MCF 10A (cell line): ENCODE data around the gene TNS3. TPM values are rescaled to one million over a fixed set of nuclear protein-coding genes. Genes with fewer than 3 reads are reported as not detected.

ENCODE experiments used
- BruUV-seq: library from RNA; stranded (reverse); fragments of 400-500 nt; replicated peaks from 2 replicates; lab custom pipeline; 2021; lab: Mats Ljungman, UMichigan
- CTCF ChIA-PET: fragments of 300-600 bp; sonication (Branson Sonifier 250); formaldehyde crosslinking; extraction: SDS; loops from one replicate; lab custom pipeline; 2021; ENCODE audit warnings: antibody characterized with exemption, inconsistent platforms; lab: Yijun Ruan, JAX
- POLR2A ChIA-PET: fragments of 300-600, 350-650 bp; sonication (Branson Sonifier 250); formaldehyde crosslinking; extraction: SDS; loops from one replicate; lab custom pipeline; 2020; ENCODE audit warnings: antibody characterized with exemption, inconsistent platforms; lab: Yijun Ruan, JAX
- DNase-seq: peaks from one replicate; pipeline ENCODE4 v3.0.0-alpha.2; 2018; ENCODE audit not compliant: unreplicated experiment
- H3K27ac Mint-ChIP-seq: one replicate; pipeline ENCODE4 v1.8.0; 2022; ENCODE audit warnings: mild to moderate bottlenecking, low read depth, mixed read lengths; ENCODE audit not compliant: unreplicated experiment
- H3K27me3 Mint-ChIP-seq: one replicate; pipeline ENCODE4 v1.8.0; 2022; ENCODE audit warnings: mixed read lengths; ENCODE audit not compliant: insufficient read depth, unreplicated experiment
- H3K36me3 Mint-ChIP-seq: one replicate; pipeline ENCODE4 v1.8.0; 2022; ENCODE audit warnings: mild to moderate bottlenecking, moderate library complexity, mixed read lengths; ENCODE audit not compliant: insufficient read depth, unreplicated experiment
- H3K4me1 Mint-ChIP-seq: one replicate; pipeline ENCODE4 v1.8.0; 2022; ENCODE audit warnings: mixed read lengths; ENCODE audit not compliant: insufficient read depth, unreplicated experiment
- H3K4me3 Mint-ChIP-seq: one replicate; pipeline ENCODE4 v1.8.0; 2022; ENCODE audit warnings: mild to moderate bottlenecking, moderate library complexity, mixed read lengths; ENCODE audit not compliant: unreplicated experiment
- H3K9me3 Mint-ChIP-seq: one replicate; pipeline ENCODE4 v1.8.0; 2022; ENCODE audit warnings: mixed read lengths; ENCODE audit not compliant: unreplicated experiment
- intact Hi-C: fragments of 100-400 bp; cut with micrococcal nuclease; formaldehyde crosslinking; loops from 2 replicates; pipeline ENCODE4 v1.14.1; 2022
- total RNA-seq: library from RNA; stranded (reverse); gene quantifications from 2 replicates; pipeline ENCODE4 v1.2.3, GENCODE V29; 2022
- TF ChIP-seq, protein P1 (sequence below): fragments of 200-600 bp; IDR thresholded peaks from one replicate; pipeline ENCODE4 v1.8.0; 2022; ENCODE audit warnings: antibody characterized with exemption, mild to moderate bottlenecking; ENCODE audit not compliant: unreplicated experiment

The TNS3 gene
- total RNA-seq, 1 experiment from 2014 or later, result 30.1 TPM

DNA sequence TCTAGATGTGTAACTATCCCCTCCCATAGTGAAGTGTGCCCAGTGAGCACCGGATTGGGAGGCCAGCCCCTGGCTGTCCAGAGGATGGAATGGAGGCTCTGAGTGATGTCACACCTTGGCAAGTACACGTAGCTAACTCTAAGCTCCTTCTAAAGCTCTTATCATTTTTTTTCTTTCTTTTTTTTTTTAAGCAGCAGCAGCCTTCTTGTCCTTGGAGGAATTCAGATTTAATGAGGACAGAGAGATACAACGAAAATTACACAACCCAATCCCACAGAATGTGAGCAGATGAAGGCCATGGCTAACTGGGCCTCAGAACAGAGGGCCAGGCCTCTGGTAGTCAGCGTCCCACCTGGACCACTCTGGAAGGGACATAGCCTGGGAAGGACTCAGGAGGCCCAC is 11.3 kb downstream of the TNS3 start:
- Mint-ChIP-seq H3K27me3 (no peaks in the 10 kb centered on the region), H3K27ac (peak overlapping the region; percentile 85), H3K36me3 (peaks cover 56% of the 10 kb centered on the region), H3K9me3 (no peaks in the 10 kb centered on the region), H3K4me1 (peaks cover 43% of the 10 kb centered on the region), H3K4me3 (peak overlapping the region; percentile 55)
- intact Hi-C loops, result loop anchor here (5.0 kb wide), 1 partner anchor 118 kb away; no protein-coding TSS in a partner anchor
- CTCF ChIA-PET, result interaction anchor here (0.5 to 2.2 kb wide), 10 partner anchors 7 to 531 kb away, joined by 3 to 11 read pairs (median 3); no protein-coding TSS in a partner anchor
- BruUV-seq, result no TSS peak
- TF ChIP-seq, protein P1, sequence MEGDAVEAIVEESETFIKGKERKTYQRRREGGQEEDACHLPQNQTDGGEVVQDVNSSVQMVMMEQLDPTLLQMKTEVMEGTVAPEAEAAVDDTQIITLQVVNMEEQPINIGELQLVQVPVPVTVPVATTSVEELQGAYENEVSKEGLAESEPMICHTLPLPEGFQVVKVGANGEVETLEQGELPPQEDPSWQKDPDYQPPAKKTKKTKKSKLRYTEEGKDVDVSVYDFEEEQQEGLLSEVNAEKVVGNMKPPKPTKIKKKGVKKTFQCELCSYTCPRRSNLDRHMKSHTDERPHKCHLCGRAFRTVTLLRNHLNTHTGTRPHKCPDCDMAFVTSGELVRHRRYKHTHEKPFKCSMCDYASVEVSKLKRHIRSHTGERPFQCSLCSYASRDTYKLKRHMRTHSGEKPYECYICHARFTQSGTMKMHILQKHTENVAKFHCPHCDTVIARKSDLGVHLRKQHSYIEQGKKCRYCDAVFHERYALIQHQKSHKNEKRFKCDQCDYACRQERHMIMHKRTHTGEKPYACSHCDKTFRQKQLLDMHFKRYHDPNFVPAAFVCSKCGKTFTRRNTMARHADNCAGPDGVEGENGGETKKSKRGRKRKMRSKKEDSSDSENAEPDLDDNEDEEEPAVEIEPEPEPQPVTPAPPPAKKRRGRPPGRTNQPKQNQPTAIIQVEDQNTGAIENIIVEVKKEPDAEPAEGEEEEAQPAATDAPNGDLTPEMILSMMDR, result no peak
- no peak for DNase-seq
- POLR2A ChIA-PET, result interaction anchor here (1.0 to 2.2 kb wide), 6 partner anchors 9 to 64 kb away, joined by 3 to 12 read pairs (median 10); partner anchors contain the start of gene TNS3

DNA sequence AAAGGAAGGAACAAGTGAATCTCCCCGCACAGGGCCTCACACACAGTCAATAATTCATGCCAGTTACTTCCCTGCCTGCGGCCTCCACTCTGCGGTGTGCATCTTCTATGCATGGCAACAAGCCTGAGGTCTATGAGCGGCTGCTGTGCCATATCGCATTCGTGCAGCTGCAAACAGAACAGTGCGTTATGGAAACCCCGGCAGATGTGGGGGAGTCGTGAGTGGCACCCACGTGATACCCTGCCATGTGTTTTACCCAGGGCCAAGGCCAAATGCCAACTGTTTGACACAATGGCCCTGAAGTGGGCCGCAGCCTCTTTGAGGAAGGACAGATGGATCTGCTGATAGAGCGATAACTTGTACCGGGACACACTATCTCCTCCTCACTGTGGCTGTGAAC is 13.4 kb downstream of the TNS3 start:
- CTCF ChIA-PET, result interaction anchor here (0.6 to 1.1 kb wide), 2 partner anchors 13 to 54 kb away, joined by 3 read pairs; no protein-coding TSS in a partner anchor
- Mint-ChIP-seq H3K27me3 (no peaks in the 10 kb centered on the region), H3K4me3 (no peak overlapping the region), H3K9me3 (no peaks in the 10 kb centered on the region), H3K36me3 (peaks cover 58% of the 10 kb centered on the region), H3K27ac (no peak overlapping the region), H3K4me1 (peaks cover 26% of the 10 kb centered on the region)
- BruUV-seq, result no TSS peak
- intact Hi-C loops, result no loop called here
- DNase-seq, result no peak
- TF ChIP-seq, protein P1, result no peak
- POLR2A ChIA-PET, result no interaction called here

DNA sequence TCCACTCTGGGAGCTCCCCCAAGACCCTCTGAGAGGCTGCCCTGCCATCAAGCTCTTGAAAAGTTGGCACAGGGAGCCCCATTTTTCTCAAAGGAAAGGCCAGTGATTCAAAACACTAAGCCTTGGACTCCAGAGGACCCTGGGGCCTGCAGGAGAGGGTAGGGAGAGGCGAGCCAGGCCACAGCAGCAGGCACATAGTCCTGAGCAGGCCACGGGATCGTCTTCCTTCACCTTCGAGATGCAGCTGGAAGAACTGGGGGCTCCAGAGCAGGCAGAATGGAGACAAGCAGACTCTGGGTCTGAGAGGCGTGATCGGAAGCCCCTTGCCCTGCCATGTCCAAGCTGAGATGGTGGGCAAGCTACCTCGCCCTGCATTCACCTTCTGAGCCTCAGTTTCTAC is 13.9 kb downstream of the TNS3 start:
- intact Hi-C loops, result no loop called here
- H3K27ac Mint-ChIP-seq, result no peak overlapping the region
- no peak for DNase-seq
- H3K4me3 Mint-ChIP-seq, result no peak overlapping the region
- ChIA-PET POLR2A (no interaction called here), CTCF (interaction anchor here (0.5 to 1.1 kb wide), 5 partner anchors 13 to 531 kb away, joined by 3 read pairs; no protein-coding TSS in a partner anchor)
- H3K9me3 Mint-ChIP-seq, result no peaks in the 10 kb centered on the region
- TF ChIP-seq, protein P1, result no peak
- no TSS peak for BruUV-seq
- peaks cover 22% of the 10 kb centered on the region for H3K4me1 Mint-ChIP-seq
- H3K27me3 Mint-ChIP-seq, result no peaks in the 10 kb centered on the region
- H3K36me3 Mint-ChIP-seq, result peaks cover 58% of the 10 kb centered on the region

DNA sequence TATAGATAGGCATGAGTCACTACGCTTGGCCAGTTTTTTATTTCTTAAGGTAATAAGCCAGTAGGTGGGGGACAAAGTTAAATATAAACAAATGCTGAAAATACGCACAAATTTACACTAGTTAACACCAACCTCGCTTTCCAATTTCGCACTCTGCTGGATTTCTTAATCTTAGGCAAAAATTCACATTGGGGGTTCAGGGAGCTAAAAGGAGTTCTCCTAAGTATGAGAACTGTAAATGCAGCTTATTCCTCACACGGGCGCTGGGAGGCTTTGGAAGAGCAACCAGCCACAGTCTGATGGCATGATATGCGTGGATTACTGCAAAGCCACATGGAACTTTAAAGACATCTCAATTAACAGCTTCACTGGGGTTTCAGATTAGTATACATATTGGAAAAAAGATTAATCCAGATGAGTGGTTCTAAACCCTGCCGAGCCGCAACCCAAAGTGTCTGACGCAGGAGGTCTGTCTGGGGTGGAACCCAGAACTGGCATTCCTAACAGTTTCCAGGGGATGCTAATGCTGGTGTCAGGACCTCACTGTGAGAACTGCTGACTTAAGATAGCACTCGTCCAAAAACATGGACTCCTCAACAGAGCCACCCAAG is 16.2 kb downstream of the TNS3 start:
- Mint-ChIP-seq H3K4me1 (peaks cover 3% of the 10 kb centered on the region), H3K4me3 (no peak overlapping the region), H3K36me3 (peaks cover 47% of the 10 kb centered on the region), H3K27me3 (no peaks in the 10 kb centered on the region), H3K9me3 (no peaks in the 10 kb centered on the region), H3K27ac (no peak overlapping the region)
- TF ChIP-seq, protein P1, result no peak
- POLR2A ChIA-PET, result interaction anchor here (0.6 kb wide), 1 partner anchor 106 kb away, joined by 3 read pairs; no protein-coding TSS in a partner anchor
- DNase-seq, result no peak
- intact Hi-C loops, result no loop called here
- no TSS peak for BruUV-seq
- CTCF ChIA-PET, result interaction anchor here (0.6 kb wide), 2 partner anchors 13 to 59 kb away, joined by 3 read pairs; no protein-coding TSS in a partner anchor
